GM21723 (cell line): ENCODE measurements around the gene FOXL3.

ENCODE experiments used
- ATAC-seq: cut with Tn5 transposase; IDR thresholded peaks from one replicate; pipeline ENCODE4 v1.9.1; 2021; ENCODE audit warnings: mild to moderate bottlenecking, moderate library complexity; ENCODE audit not compliant: unreplicated experiment

Gene FOXL3

GRCh38 chr7:318878-319661 is 29.1 kb downstream of the FOXL3 start:
- no peak for ATAC-seq

- no peak for ATAC-seq
These were observed 30.3 kb downstream of the FOXL3 start for GRCh38 chr7:320297-320696.

GRCh38 chr7:322111-322671 is 32.2 kb downstream of the FOXL3 start:
- ATAC-seq, result peak; percentile 67

GRCh38 chr7:322708-323111 is 32.7 kb downstream of the FOXL3 start:
- ATAC-seq, result no peak

GRCh38 chr7:323410-323809 is 33.4 kb downstream of the FOXL3 start:
- ATAC-seq, result no peak

GRCh38 chr7:324011-324410 is 34.0 kb downstream of the FOXL3 start:
- ATAC-seq, result no peak

GRCh38 chr7:325051-325798 is 35.3 kb downstream of the FOXL3 start:
- no peak for ATAC-seq

- ATAC-seq, result no peak
These were observed 35.8 kb downstream of the FOXL3 start for GRCh38 chr7:325811-326210.

GRCh38 chr7:326273-326672 is 36.3 kb downstream of the FOXL3 start:
- ATAC-seq, result no peak

- ATAC-seq, result no peak
These were observed 36.9 kb downstream of the FOXL3 start for GRCh38 chr7:326809-327232.

GRCh38 chr7:327233-327931 is 37.4 kb downstream of the FOXL3 start:
- no peak for ATAC-seq

GRCh38 chr7:327991-328702 is 38.2 kb downstream of the FOXL3 start:
- ATAC-seq, result no peak

- ATAC-seq, result no peak
These were observed 39.8 kb downstream of the FOXL3 start for GRCh38 chr7:329691-330281.

GRCh38 chr7:330511-331230 is 40.7 kb downstream of the FOXL3 start:
- no peak for ATAC-seq

GRCh38 chr7:332020-332517 is 42.1 kb downstream of the FOXL3 start:
- no peak for ATAC-seq

- no peak for ATAC-seq
These were observed 42.8 kb downstream of the FOXL3 start for GRCh38 chr7:332646-333392.

GRCh38 chr7:333393-333764 is 43.4 kb downstream of the FOXL3 start:
- ATAC-seq, result no peak

- no peak for ATAC-seq
These were observed 44.8 kb downstream of the FOXL3 start for GRCh38 chr7:334618-335357.
